Measurements from ENCODE around the gene GAB3. TPM values are rescaled to one million over a fixed set of nuclear protein-coding genes. Genes with fewer than 3 reads are reported as not detected.

GAB3 gene
- total and polyA plus RNA-seq, 4 donors, result 0.66 to 10.4 (median 1.6) TPM

DNA sequence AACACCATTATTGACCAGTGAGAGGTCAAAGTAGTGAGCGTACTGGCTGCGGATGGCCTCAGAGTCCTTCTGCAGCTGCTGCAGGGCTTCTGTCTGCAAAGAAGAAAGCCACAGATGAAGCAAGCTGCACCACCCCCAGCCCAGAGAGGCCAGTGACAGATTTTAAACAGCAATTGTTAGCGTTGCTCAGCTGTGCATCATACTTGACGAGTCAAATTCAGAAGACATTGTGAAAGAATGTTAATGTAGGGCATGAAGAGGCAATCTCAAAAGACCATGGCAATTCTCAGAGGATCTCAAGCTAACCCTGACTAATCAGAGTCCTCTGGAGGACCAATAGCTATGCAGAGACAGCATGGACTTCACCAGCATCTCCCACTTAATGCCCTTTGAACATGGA lies 28.4 kb upstream of the GAB3 start:
- Histone ChIP-seq H3K9me3 (ENCODE audit: control insufficient read depth in 4 of 4, low read length in 3 of 4) (no peaks in the 10 kb centered on the region), H3K4me3 (ENCODE audit: low read depth in 1 of 3, low read length in 3 of 3) (no peak overlapping the region), H3K36me3 (ENCODE audit: control insufficient read depth in 4 of 4, insufficient read depth in 3 of 4, low read depth in 1 of 4, low read length in 3 of 4) (peaks cover 2 to 34% (median 19%) of the 10 kb centered on the region in 4 donors), H3K27ac (ENCODE audit: low read depth in 1 of 2, low read length in 2 of 2) (no peak overlapping the region), H3K9ac (ENCODE audit: low read depth in 1 of 2, low read length in 2 of 2) (no peak overlapping the region), H3K4me1 (ENCODE audit: control insufficient read depth in 4 of 4, insufficient read depth in 4 of 4, low read length in 3 of 4) (peaks cover 0 to 5% (median 0%) of the 10 kb centered on the region in 4 donors), H3K27me3 (ENCODE audit: control insufficient read depth in 4 of 4, insufficient read depth in 4 of 4, low read length in 3 of 4) (no peaks in the 10 kb centered on the region)
- TF ChIP-seq EGR1 (IDR thresholded peaks at IDR 0.05; ENCODE audit: low read depth in 2 of 2), result no peak
- no peak for TF ChIP-seq RXRA (IDR thresholded peaks at IDR 0.05)
- TF ChIP-seq, protein P1, sequence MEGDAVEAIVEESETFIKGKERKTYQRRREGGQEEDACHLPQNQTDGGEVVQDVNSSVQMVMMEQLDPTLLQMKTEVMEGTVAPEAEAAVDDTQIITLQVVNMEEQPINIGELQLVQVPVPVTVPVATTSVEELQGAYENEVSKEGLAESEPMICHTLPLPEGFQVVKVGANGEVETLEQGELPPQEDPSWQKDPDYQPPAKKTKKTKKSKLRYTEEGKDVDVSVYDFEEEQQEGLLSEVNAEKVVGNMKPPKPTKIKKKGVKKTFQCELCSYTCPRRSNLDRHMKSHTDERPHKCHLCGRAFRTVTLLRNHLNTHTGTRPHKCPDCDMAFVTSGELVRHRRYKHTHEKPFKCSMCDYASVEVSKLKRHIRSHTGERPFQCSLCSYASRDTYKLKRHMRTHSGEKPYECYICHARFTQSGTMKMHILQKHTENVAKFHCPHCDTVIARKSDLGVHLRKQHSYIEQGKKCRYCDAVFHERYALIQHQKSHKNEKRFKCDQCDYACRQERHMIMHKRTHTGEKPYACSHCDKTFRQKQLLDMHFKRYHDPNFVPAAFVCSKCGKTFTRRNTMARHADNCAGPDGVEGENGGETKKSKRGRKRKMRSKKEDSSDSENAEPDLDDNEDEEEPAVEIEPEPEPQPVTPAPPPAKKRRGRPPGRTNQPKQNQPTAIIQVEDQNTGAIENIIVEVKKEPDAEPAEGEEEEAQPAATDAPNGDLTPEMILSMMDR (IDR thresholded peaks at IDR 0.05; ENCODE audit: low read depth, low read length, missing input control), result no peak
- TF ChIP-seq, protein P2, sequence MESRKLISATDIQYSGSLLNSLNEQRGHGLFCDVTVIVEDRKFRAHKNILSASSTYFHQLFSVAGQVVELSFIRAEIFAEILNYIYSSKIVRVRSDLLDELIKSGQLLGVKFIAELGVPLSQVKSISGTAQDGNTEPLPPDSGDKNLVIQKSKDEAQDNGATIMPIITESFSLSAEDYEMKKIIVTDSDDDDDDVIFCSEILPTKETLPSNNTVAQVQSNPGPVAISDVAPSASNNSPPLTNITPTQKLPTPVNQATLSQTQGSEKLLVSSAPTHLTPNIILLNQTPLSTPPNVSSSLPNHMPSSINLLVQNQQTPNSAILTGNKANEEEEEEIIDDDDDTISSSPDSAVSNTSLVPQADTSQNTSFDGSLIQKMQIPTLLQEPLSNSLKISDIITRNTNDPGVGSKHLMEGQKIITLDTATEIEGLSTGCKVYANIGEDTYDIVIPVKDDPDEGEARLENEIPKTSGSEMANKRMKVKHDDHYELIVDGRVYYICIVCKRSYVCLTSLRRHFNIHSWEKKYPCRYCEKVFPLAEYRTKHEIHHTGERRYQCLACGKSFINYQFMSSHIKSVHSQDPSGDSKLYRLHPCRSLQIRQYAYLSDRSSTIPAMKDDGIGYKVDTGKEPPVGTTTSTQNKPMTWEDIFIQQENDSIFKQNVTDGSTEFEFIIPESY (IDR thresholded peaks at IDR 0.05), result no peak
- TF ChIP-seq SP1 (IDR thresholded peaks at IDR 0.05), result no peak
- TF ChIP-seq, protein P3, sequence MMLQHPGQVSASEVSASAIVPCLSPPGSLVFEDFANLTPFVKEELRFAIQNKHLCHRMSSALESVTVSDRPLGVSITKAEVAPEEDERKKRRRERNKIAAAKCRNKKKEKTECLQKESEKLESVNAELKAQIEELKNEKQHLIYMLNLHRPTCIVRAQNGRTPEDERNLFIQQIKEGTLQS (IDR thresholded peaks at IDR 0.05), result no peak
- TF ChIP-seq FOXA2 (IDR thresholded peaks at IDR 0.05), result no peak
- TF ChIP-seq, protein P4, sequence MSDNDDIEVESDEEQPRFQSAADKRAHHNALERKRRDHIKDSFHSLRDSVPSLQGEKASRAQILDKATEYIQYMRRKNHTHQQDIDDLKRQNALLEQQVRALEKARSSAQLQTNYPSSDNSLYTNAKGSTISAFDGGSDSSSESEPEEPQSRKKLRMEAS (IDR thresholded peaks at IDR 0.05), result no peak
- TF ChIP-seq NR2F2 (IDR thresholded peaks at IDR 0.05), result no peak
- no peak for TF ChIP-seq JUND (IDR thresholded peaks at IDR 0.05)
- TF ChIP-seq GABPA (IDR thresholded peaks at IDR 0.05 in 1 of 2, conservative IDR thresholded peaks at IDR 0.05 in 1 of 2), result no peak
- no peak for DNase-seq (ENCODE audit: low spot score)
- 92% methylated on average over 4 of the region's 4 CpGs for WGBS

DNA sequence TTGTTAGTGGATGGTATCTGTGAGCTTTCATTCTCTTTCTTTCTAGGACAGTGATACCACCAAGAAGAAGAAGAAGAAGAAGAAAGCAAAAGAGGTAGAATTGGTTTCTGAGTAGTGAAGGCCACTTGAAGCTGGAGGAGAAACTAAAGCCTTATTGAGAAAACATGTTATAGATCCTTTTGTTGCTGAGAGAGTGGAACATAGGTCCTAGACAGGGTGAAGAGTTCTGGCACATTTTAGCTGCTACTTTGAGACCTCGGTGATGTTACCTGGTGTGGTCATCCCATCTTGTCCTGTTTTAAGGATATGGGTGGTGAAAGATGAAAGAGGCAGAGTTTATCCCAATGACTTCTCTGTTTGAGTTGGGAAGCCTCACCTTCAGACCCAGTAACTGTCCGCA lies 25.9 kb upstream of the GAB3 start:
- Histone ChIP-seq H3K9me3 (ENCODE audit: control insufficient read depth in 4 of 4, low read length in 3 of 4) (no peaks in the 10 kb centered on the region), H3K27ac (ENCODE audit: low read depth in 1 of 2, low read length in 2 of 2) (no peak overlapping the region), H3K4me1 (ENCODE audit: control insufficient read depth in 4 of 4, insufficient read depth in 4 of 4, low read length in 3 of 4) (peaks cover 0 to 5% (median 0%) of the 10 kb centered on the region in 4 donors), H3K4me3 (ENCODE audit: low read depth in 1 of 3, low read length in 3 of 3) (no peak overlapping the region), H3K36me3 (ENCODE audit: control insufficient read depth in 4 of 4, insufficient read depth in 3 of 4, low read depth in 1 of 4, low read length in 3 of 4) (peaks cover 2 to 43% (median 24%) of the 10 kb centered on the region in 4 donors), H3K27me3 (ENCODE audit: control insufficient read depth in 4 of 4, insufficient read depth in 4 of 4, low read length in 3 of 4) (no peaks in the 10 kb centered on the region), H3K9ac (ENCODE audit: low read depth in 1 of 2, low read length in 2 of 2) (no peak overlapping the region)
- no peak for TF ChIP-seq RXRA (IDR thresholded peaks at IDR 0.05)
- no peak for TF ChIP-seq HNF4A (conservative IDR thresholded peaks at IDR 0.05)
- no peak for TF ChIP-seq SP1 (IDR thresholded peaks at IDR 0.05)
- no peak for TF ChIP-seq FOXA2 (IDR thresholded peaks at IDR 0.05)
- TF ChIP-seq TAF1 (conservative IDR thresholded peaks at IDR 0.05), result no peak
- no peak for TF ChIP-seq FOXA1 (IDR thresholded peaks at IDR 0.05)
- TF ChIP-seq EGR1 (IDR thresholded peaks at IDR 0.05; ENCODE audit: low read depth in 2 of 2), result no peak
- TF ChIP-seq, protein P5, sequence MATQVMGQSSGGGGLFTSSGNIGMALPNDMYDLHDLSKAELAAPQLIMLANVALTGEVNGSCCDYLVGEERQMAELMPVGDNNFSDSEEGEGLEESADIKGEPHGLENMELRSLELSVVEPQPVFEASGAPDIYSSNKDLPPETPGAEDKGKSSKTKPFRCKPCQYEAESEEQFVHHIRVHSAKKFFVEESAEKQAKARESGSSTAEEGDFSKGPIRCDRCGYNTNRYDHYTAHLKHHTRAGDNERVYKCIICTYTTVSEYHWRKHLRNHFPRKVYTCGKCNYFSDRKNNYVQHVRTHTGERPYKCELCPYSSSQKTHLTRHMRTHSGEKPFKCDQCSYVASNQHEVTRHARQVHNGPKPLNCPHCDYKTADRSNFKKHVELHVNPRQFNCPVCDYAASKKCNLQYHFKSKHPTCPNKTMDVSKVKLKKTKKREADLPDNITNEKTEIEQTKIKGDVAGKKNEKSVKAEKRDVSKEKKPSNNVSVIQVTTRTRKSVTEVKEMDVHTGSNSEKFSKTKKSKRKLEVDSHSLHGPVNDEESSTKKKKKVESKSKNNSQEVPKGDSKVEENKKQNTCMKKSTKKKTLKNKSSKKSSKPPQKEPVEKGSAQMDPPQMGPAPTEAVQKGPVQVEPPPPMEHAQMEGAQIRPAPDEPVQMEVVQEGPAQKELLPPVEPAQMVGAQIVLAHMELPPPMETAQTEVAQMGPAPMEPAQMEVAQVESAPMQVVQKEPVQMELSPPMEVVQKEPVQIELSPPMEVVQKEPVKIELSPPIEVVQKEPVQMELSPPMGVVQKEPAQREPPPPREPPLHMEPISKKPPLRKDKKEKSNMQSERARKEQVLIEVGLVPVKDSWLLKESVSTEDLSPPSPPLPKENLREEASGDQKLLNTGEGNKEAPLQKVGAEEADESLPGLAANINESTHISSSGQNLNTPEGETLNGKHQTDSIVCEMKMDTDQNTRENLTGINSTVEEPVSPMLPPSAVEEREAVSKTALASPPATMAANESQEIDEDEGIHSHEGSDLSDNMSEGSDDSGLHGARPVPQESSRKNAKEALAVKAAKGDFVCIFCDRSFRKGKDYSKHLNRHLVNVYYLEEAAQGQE (IDR thresholded peaks at IDR 0.05), result no peak
- TF ChIP-seq, protein P2 (IDR thresholded peaks at IDR 0.05), result no peak
- TF ChIP-seq, protein P1 (IDR thresholded peaks at IDR 0.05; ENCODE audit: low read depth, low read length, missing input control), result no peak
- TF ChIP-seq, protein P4 (IDR thresholded peaks at IDR 0.05), result no peak
- no peak for TF ChIP-seq GABPA (IDR thresholded peaks at IDR 0.05 in 1 of 2, conservative IDR thresholded peaks at IDR 0.05 in 1 of 2)
- TF ChIP-seq, protein P3 (IDR thresholded peaks at IDR 0.05), result no peak
- TF ChIP-seq HNF4G (IDR thresholded peaks at IDR 0.05), result no peak
- no peak for TF ChIP-seq YY1 (IDR thresholded peaks at IDR 0.05)
- no peak for DNase-seq (ENCODE audit: low spot score)
- WGBS, result 98% methylated on average over 2 of the region's 2 CpGs
